NCI-H2171 (cell line): ENCODE data around the gene TTLL5.

Source experiments
- DNase-seq: peaks from one replicate; lab custom pipeline; 2025; lab: John Stamatoyannopoulos, UW

The TTLL5 gene

DNA sequence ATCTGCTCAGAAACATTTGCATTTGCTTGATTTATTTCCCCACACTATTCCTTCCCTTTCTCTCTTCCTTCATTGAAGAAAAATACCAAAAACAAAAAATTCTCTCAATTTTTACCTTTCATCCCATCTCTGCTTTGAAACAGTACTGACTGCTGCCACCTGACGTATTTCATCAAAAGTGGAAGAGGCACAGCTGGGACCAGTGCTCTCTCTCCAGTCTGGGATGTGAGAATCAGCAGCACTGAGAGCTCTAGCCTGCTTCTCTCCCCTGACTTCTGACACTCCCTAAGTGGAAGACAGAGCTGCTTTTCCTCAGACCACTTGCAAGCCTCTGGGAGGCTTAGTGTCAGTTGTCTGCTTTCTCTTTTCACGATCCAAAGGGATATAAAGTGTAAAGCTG is 36.9 kb downstream of the TTLL5 start:
- no peak for DNase-seq

DNA sequence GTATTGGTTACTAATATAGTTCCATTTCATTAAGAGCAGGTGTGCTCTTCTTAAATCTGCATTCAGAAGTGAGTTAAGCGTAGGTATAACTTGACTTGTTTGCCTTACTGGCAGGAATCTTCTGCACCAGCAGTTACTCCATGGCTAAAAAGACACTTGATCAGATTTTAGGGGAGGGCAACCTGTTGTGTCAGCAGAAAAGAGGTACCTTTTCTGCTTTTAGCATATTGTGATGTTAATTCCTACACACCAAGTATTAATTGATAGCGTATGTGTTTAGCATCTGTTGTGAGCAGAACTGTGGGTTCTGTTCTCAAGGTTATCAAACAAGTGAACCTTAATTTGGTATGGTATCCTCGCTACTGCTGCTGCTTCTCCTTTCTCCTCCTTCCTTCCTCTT is 38.3 kb downstream of the TTLL5 start:
- no peak for DNase-seq

DNA sequence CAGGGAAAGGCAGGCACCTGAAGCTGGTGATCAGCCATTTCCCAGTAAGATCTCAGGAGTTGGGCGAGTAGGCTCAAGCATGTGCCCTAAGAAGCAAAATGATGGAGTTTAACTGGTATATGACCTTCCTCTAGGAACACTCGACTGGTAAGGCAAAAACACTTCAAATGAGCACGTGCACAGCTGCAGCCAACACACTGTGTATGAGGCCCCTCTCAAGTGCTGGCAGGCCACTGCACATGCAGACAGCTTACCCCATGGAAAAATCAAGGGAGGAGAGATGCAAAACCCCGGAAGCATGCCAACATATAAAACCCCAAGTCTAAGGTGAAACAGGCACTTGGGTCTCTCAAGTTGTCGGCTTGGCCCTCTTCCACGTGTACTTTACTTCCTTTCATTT is 39.2 kb downstream of the TTLL5 start:
- no peak for DNase-seq

DNA sequence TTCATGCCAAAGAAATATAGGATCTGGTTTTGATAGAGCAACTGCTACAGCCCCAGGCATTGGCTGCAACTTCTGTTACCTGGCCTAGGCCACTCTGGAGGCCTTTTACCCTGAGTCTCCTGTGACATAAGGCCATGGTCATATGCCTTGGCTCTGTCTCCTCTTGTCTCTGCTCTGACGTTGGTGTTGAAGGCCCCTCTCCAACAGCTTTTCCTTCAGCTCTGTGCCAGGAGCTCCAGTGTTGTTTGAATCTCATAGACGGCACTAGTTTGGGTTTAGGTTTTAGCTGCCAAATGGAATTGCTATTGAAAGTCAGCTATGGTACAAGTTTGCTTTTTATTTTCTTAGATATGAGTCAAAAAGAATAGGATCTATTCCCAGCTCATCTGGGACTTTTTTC is 41.1 kb downstream of the TTLL5 start:
- no peak for DNase-seq

DNA sequence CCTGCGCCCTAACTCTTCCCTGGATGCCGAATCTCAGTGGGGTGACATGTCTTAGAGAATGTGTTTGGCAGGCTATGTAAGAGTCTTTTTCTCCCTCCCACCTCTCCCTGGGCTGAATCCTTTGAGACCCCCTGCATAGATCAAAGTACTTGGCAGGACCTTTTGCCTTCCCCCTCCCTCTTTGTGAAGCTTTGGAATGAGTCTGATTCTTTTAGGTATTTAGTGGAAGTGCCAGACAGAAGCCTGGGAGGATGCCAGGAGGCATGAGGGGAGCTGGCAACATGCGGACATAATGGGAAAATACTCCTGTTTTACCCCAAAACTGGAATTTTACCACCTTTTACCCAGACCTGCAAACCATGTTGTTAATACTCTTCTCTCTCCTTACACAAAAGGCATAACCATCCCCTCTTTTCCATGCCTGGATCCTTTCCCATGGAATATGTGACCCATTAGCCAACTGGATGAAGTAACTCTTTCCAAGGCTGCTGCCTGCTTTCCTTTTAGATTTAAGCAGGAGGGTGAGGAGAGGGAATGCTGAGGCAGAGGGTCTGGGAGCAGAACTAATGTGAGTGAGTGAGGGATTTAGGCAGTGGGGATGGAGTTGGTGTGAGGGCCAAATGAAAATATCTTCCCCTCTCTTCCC is 41.7 kb downstream of the TTLL5 start:
- no peak for DNase-seq

DNA sequence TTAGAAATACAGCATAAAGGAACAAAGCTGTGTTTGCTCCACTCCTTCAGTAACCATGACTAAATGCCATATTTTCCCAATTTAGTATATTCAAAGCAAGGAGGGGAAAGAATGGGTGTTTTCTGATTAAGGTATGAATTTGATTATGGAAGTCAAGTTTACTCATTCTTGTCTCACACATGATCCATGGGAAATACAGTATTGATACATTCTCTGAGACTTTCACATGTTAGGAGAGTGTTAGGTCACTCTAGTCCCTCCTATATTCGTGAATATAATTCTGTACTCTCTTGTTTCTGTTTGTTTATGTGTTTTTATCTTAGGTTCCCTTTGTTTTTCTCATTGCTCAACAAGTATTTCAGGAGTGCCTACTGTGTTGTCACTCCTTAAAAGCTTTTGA is 42.4 kb downstream of the TTLL5 start:
- DNase-seq, result no peak

DNA sequence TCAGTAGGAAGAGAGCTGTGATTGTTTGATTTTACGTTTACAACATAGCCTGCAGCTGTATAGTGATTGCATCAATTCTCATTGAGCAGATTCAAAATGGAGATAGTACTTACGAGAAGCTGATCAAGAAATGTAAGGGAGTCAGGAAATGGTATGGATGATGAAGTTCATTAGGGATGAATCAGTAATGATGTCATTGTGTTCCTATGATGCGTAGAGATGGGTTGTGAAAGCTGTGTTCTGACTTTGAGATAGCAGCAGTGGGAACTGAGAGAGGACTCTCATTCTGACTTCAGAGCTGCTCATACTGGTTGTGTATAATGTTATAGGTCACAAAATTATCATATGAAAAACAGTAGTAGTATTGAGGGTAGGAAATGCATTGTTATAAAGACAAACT is 44.0 kb downstream of the TTLL5 start:
- DNase-seq, result no peak

DNA sequence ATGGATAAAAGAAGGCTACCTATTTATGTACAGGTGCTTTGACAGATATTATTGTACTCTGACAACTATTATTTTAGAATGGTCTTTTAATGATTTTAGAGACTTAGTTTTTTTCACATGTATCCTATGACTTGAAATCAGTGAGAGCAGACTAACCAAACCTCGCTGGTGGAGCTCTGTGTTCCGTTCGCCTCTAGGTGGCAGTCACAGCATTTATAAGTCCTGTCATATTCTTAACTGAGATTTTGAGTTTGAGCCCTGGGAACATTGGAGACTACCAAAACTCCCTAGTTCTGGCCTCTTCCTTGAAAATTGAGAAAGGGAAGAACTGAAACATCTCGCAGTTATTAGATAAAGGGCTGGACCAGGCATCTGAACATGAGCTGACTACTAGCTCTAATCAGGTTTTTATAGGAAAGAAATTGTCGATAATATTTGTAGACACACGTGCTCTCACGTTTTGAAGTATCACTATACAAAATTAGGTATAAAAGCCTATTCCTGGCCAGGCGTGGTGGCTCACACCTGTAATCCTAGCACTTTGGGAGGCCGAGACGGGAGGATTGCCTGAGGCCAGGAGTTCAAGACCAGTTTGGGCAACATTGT is 48.3 kb downstream of the TTLL5 start:
- DNase-seq, result peak; percentile 74

DNA sequence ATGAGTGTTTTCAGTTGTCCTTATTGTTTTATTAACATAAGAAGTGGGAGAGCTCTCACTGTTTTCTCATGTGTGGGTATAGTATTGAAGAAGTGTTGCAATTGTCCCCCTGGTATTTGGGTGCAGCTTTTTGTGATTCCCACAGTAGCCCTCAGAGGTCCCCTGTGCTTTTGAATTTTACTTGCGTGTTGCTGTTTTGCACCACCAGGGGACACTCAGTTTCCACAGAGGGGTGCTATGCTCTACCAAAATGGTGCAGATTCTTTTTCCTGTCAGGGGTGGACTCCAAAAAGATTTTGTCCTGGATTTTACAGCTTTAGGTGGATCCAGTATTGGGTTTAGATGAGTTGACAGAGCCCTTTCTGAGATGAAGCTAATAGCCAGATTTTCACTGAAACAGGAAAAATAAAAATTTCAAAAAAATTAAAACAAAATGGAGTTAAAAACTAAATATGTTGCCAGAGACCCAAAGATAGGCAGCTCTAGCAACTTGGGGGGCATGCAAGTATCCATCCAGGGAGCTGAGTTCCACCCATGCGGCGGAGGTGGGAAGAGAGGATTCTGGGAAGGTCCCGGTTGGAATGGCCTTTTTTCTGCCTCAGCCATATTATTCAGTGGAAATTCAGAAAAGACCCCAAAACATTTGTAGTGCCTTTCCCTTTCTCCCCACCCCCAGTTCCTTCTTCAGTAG is 50.2 kb downstream of the TTLL5 start:
- peak; percentile 49 for DNase-seq

DNA sequence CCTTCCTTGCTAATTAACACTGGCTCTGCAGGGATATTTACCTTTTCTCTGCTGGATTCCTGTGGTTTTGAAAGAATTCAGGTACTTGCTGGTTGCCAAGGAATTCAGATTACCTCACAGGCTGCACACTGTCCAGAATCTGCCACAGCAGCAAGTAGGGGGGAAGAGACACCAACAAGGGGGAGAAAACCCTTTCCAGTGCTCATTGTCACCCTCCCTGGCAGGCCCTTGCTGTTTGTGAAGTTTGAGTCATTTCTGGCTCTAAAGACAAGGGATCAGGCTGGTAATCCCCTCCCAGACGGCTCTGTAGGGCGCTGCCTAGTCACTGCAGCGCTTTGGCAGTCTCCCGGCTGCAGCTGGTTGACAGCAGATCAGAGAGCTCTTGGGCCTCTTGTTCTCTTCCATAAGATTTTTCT is 50.8 kb downstream of the TTLL5 start:
- DNase-seq, result no peak

DNA sequence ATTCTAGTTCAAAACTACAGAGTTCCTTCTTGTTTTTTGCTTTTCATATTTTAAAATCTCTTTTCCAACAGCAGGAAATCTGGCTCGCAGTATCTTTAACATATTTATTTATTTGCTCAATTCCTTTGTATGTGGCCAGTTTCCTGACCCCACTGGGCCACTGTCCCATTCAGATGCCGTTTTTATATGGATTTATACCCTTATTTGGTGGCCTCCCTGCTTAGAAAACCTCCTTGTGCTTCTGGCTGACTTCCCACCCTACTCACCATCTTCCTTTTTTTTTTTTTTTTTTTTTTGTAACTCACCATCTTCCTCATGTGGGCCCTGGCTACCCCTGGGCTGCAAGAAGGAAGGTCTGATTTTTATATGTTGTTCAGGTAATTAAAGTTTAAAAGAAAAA is 53.9 kb downstream of the TTLL5 start:
- no peak for DNase-seq

DNA sequence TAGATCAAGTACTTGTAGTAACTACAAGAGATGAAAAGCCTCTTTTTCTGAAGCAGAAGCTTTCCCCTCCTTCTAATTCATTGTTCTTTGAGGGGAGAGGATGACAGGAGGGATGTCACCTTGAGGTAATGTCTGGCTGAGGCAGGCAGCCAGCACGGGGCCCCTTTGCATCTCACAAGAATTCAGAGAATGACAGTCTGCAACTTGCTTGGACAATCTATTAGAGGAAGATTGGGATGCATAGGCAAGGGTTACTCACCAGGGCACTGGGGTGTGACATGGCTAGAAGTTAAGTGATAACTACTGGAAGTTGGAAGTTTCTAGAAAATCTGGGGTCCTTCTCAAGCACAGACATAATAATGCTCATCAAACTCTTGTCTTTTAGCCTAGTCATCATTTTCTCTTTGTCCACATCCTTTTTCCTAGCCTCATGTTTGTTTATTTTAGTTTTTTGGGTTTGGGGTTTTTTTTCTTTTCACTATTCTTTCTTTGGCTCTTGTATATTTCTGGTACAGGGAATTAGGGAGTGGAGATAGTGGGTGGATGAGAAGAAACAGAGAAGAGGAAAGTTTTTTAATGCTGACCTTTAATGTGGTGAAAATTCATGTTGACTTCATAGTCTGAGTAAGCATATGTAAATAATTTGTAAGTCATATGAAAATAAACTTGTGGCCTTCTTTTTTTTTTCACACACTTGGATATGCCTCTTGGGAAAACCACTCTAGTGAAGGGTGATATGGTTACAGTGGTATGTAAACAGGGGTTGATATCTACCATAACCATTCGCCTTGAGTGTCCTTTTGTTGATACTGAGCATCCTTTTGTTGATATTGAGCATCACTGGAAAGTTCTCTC is 55.1 kb downstream of the TTLL5 start:
- DNase-seq, result no peak

DNA sequence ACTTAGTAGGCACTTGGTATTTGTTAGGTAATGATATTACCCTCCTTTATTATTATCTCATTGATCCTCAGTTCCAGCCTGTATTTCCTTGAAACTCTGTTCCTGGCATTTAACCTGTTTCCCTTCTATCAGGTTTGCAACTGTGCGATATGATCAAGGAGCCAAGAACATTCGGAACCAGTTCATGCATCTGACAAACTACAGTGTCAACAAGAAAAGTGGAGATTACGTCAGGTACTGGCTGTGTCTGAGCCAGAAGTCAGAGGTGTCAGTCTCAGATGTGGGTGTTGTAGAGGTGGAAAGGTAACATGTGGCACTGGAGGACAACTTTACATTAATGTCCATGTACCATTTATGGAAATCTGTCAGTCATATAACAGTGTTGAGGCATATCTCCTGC is 56.7 kb downstream of the TTLL5 start:
- no peak for DNase-seq

DNA sequence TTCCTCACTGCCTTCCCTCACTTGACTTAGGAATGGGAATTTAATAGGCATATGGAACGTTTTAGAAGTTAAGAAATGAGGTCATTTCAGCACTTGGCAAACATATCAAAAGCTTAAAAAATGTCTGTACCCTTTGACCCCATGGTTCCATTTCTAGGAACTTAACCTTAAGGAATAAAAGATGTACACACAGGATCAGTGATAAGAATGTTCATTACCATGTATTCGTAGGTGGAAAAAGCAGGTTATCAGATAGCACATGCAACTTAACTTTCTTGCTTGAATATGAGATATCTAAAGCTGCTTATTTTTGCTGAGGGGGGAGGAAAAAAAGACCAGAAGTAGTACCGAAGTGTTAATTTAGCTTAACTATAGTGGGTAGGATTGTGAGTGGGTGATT is 57.2 kb downstream of the TTLL5 start:
- no peak for DNase-seq

DNA sequence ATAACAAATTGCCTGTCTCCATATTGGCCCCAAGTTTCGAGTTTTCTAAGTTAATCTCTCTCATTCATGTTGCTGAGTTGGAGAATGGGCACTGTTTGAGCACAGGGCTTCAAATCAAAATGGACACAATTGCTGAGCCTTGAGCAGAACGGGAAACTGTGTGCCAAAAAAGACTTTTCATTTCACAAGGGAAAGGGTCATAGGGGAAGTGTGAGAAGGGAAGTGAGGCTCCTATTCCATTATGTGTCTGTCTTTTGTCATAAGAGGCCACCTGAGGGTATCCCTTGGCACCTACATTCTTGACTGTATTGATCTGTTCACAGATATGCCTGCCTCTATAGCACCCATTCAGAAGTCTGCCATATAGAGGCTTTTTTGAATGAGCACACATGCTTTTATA is 59.1 kb downstream of the TTLL5 start:
- no peak for DNase-seq

DNA sequence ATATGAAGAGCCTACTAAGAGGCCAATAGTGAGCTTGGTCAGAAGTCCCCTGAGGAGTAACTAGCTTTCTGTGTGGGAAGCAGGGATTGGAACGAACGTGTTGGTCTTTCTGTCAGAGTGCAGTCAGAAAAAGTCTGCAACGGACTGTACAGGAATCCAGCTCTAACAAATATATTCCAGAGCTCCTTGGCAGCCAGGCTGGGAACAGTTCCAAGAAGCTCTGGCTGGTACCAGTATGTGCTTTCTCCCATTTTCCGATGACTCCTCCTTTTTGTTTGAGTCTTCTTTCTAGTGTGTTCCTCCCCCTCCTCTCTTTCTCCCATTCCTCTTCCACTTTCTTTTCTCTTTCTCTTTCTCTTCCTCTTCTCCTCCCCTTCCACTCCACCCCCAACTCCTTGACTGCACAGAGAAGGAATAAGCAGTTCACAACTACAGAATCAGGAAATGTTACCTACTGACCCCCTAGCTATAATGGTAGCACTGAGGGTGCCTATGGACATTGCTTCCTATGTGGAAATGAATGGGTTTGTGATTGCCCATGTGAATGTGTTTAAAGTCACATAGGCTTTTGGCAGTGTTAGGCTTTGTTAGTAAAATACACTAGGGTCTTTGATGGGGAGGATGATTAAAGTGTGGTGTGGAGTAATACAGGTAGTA is 59.9 kb downstream of the TTLL5 start:
- DNase-seq, result no peak

DNA sequence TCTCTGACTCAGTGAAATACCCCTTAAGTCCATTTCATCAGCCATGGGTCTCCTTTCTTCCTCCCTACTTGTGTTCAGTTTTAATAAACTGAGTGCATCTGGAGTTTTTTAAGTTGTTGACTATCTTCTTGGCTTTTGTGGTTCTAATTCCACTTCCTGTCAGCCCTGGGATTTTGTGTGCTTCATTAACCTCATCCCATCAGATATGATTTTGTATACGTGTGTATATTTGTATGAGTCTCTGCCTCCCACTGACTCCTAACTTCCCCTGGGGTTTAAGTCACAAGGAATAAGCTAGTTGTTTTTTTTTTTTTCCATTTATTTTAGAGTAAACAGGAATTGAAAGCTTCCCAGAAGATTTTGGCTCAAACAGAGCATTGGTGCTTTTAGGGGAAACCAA is 62.7 kb downstream of the TTLL5 start:
- DNase-seq, result no peak

DNA sequence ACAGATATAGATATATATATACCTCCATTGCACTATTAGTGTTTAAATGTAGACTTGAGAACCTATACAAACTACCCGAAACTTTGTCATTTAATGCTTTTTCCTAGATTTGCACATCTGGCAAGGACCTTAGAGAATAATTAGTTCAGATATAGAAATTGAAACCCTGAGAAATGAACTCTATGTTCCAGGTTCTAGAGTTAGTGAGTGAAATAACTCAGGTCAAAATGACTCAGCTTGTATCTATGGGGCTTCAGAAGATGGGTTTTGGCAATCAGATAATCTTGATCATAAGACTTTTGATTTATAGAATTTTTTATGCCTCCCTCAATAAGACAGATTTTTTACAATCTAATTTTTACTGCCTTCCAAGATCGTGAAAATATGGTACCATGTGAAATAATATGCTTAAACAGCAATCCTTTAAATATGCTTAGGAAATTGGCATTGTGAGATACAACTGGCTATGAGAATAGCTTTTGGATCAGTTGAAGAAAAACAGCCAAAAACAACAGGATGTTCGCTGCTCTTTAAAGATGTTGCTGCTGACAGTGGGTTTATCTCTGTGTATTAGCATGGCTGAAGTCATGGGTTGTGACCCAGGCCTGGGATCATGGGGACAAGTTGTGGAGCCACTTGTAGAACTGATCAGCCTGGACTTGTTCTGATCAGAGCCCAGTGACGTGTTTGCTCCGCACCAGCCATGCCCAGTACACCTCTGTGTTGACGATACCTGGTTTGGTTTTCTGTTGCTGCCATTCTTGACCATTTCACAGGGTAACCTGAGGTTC is 63.6 kb downstream of the TTLL5 start:
- DNase-seq, result no peak

DNA sequence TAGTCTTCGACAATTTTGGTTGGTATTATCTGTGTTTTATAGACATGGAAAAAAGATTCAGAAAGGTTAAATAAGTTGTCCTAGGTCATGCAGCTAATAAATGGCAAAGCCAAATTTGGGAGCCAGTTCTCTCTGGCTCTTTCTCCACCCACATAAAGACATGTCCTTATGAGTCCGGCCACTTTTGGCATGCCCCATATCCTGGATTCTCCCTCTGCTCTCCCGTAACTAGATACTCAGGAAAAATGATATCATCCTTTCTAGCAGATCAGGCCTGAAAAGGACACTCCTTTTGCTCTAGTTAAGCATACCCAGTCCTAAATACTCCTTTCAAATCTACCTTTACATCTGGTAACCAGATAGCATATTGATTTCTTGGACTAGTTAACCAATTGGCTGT is 64.4 kb downstream of the TTLL5 start:
- no peak for DNase-seq

DNA sequence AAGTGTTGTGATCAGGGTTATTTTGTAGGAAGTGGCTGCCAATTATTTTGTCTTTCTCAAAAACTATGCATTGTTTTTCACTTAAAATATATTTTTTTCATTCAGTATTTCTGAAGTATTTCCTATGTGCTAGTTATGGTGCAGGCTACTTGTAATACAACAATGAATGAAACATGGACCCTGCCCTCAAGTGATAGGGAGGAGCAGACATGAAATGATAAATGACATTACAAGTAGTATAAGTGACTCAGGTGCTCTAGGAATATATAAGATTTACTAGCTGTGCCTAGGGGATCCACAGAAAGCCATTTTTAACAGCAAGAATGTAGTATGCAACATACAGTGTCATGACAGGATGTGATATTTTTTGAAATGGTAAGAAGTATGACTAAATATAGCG is 65.3 kb downstream of the TTLL5 start:
- no peak for DNase-seq

DNA sequence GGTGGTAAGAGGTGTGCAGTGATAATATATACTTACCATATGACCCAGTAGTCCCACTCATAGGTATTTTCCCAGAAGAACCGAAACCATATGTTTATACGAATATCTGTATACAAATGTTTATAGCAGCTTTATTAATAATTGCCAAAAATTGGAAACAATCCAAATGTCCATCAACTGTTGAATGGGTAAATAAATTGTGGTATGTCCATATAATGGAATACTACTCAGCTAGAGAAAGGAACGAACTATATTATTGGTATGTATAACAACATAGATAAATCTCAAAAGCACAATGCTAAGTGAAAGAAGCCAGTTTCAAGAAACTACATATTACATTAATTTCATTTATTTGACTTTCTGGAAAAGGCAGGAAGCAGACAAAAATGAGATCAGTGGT is 66.1 kb downstream of the TTLL5 start:
- no peak for DNase-seq
